HG03060 (cell line): ENCODE data around the gene CDH11.

Experiments used
- ATAC-seq: cut with Tn5 transposase; IDR thresholded peaks from one replicate; pipeline ENCODE4 v1.9.1; 2021; ENCODE audit warnings: low read depth, moderate number of reproducible peaks; ENCODE audit not compliant: unreplicated experiment

CDH11 gene, protein sequence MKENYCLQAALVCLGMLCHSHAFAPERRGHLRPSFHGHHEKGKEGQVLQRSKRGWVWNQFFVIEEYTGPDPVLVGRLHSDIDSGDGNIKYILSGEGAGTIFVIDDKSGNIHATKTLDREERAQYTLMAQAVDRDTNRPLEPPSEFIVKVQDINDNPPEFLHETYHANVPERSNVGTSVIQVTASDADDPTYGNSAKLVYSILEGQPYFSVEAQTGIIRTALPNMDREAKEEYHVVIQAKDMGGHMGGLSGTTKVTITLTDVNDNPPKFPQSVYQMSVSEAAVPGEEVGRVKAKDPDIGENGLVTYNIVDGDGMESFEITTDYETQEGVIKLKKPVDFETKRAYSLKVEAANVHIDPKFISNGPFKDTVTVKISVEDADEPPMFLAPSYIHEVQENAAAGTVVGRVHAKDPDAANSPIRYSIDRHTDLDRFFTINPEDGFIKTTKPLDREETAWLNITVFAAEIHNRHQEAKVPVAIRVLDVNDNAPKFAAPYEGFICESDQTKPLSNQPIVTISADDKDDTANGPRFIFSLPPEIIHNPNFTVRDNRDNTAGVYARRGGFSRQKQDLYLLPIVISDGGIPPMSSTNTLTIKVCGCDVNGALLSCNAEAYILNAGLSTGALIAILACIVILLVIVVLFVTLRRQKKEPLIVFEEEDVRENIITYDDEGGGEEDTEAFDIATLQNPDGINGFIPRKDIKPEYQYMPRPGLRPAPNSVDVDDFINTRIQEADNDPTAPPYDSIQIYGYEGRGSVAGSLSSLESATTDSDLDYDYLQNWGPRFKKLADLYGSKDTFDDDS

DNA sequence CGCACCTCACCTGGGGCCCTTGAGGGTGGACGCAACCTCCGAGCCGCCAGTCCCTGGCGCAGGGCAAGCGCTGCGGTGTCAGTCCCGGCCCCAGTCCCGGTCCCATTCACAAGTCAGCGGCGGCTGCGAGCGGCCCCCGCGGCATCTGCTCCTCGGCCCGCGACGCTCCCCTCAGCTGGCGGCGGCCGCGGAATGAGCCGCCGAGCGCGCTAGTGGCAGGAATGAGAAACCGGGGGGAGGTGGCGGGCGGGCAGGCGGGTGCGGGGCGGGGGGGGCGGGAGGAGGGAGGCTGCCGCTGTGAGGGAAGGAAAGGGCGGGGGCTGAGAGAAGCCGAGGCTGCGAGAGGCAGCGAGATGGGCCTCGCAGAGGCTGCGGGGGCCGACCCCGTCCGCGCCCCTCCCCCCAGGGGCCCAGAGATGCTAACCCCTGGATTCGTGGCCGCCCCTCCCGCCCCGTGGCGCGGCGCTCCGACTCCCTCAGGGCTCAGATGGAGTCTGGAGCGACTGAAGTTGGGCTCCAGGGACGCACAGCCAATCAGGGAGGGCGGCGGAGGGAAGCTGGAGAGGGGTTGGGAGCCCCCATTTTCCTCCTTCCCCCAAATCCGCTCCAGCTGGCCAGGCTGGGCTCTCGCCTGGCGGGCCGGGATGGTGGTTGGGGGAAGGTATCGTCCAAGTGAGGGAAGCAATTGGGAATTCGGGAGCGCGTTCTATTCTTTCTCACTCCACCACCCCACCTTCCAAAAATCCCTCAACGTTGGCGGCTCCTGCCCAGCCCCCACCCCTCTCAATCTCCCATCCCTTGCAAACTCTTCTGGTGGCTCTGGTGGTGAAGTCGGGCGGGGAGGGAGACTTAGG lies at the start of gene CDH11:
Gene CDH11 (minus strand): TSS at position 194 of the 854 bp plus-strand sequence. CDS start 117,194 bp downstream, outside the sequence.
- no peak for ATAC-seq

DNA sequence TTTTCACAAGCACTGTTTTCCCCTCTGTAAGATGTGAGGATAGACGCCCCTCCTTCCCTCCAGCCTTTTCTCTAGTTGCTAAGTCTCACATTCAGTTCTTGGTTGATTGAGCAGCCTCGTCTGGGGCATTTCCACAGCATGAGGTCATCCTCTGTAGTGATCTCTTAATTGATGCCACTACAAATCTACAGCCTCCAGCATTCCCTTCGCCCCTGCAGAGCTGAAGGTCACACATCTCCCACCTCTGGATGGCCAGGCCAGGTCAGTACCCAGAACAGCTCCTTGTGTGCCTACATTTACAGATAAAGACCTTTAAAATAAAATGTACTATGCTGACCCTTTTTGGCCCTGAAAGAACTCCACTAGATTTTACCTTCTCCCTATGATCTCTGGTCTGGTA lies 32.5 kb upstream of the CDH11 start:
- no peak for ATAC-seq

DNA sequence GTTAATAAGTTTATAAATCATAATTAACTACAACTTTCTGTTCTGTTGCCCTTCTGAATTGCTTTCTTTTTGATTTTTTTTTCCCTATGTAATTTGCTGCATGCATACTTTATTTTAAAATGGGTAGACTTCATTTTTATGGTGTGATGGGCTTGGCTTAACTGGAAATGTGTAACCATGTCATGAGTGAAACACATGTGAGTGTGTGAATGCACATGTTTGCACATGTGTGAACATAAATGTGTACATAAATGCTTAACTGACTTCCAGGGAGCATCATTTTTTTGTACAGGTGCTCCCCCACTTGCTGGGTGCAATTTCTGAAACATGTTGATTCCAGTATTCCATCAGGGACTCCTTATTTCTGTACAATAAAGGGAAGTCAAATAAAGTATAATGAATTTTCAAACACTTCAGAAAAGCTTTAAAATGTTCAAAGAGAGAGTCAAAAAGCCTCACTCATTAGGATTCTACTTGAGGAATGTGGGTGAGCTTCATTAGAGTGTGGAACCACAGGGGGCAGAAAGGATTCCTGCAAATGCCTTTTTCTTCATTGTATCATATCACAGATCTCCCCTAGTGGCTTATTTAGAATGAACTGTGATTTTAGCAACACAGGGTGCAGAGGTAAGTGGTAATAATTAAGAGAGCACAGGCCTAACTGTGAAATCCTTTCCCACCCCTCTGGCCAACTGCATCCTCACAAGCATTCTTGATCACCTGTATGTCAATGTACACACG lies 31.7 kb upstream of the CDH11 start:
- ATAC-seq = no peak

DNA sequence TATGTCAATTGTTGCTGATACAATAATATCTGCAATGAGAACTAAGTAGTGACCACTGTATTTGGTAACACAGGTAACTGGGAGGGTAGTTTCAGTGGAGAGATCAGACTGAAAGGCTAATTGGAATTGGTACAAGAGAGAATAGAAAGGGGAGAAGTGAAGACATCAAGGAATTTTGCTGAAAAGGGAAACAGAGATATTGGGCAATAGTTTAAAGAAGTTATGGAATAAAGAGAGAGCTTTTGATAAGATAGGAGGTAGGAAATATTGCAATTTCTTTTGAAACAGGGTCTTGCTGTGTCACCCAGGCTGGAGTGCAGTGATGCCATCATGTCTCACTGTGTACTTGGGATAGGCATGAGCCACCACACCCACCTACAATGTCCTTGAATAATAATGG lies 26.9 kb upstream of the CDH11 start:
- no peak for ATAC-seq

DNA sequence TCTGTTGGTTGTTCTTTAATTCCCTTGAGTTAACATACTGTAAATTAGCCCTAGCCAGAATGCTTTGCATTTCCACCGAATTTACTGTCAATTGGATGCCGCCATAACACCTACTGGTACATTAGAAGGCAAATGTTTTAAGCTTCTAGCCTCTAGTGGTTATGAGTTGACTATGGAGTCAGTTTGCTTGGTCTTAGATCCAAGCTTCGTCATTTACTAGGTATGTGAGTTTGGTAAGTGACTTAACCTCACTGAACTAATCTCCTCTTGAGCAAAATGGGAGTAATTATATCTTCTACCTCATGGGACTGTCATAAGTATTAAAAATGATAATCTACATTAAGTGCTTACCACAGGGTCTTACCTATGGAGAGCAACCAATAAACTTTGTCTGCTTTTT lies 20.4 kb upstream of the CDH11 start:
- ATAC-seq = no peak

DNA sequence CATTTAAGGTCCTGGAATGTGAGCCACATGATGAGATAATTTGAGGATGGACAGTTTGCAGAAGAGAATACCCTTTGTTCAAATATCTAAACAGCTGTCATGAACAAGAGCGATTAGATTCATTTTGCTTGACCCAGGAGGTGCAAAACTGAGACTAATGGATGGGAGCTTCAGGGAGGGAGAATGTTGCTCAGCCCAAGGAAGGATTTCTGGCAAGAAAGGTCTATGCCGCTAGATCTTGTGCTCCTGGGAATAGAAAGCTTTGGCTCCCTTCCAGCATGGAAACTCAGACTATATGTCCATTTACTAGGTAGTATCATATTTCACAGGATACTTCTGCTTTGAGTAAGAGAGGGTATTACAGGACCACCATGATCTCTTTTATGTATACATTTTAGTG lies 14.8 kb upstream of the CDH11 start:
- ATAC-seq = no peak

DNA sequence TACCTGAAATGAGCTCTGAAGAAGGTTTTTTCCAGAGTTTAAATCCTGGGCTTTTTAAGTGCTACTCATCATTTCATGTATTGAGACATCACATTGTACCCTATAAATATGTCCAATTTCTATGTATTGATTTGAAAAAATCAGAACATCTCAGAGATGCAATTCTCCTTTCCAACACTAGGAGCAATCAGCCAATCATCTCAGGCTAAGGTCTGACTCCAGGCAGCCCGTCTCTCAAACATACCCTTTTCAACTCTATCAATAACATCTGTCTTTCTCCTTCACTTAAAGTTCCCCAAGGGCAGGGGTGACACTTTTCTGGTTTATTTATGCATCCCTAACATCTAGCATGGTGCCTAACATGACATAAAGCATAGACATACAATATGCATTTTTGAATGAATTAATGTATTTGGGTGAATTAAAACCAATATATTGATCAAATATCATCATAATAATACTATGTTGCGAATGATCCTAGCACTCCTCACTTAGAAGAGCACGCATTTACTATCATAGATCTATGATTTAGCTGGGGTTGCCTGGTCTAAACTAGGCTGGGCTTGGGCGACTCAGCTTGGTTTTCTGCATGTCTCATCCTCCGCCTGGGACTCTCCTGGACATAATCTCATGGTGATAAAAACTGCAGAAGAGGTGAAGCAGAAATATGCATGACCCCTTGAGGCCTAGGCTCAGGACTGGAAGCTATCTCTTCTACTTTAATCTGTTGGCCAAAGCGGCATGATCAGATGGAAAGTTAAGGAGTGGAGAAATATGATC lies 5.2 kb upstream of the CDH11 start:
- ATAC-seq = no peak

DNA sequence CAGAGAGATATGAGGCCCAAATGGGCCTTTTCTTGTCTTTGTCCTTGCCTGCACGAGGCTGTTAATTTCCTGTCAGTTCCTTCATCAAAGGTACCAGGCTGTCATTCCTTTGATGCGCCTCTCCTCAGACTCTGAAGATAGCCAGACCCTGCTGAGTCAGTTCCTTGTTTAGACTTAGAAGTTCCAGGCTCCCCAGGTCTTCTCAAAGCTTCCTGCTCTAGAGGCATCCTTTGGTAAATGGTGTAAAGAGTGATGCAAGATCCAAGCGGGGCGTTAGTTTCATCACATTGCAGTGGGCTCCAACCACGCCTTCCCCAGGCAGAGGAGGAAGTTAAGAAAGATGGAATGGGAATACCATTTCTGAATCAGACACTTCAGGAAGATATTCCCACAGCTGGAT lies 4.0 kb upstream of the CDH11 start:
- ATAC-seq = no peak

DNA sequence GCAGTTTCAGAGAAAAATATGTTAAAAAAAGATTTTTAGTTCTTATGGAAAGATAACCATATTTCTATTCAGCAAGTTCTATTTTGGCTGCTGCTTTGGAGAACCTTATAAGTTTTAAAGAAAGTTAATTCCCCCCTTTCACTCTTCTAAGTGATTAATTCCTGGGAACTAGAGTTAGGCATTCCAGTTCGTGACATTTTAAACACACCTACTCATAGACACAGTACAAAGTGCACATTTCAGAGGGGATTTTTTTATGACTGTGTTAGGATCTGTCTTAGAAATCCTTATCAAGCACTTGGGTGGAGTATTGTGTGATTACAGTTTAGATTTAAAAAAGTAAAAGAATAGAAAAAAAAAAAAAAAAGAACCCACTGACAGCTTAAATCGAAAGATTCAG lies 3.5 kb upstream of the CDH11 start:
- no peak for ATAC-seq

DNA sequence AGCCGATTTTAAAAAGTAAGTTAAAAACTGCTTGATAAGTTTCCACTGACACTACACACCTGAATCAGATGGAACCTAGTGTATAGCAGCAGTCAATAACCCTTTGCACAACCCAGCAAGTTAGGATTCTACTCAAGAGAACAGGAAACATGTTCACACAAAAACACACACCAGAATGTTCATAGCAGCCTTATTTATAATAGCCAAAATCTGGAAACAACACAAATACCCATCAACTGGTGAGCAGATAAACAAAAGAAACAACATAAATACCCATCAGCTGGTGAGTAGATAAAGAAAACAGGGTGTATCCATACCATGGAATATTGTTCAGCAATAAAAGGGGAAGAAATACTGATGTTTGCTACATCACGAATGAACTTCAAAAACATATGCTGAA lies 2.7 kb upstream of the CDH11 start:
- ATAC-seq = no peak

DNA sequence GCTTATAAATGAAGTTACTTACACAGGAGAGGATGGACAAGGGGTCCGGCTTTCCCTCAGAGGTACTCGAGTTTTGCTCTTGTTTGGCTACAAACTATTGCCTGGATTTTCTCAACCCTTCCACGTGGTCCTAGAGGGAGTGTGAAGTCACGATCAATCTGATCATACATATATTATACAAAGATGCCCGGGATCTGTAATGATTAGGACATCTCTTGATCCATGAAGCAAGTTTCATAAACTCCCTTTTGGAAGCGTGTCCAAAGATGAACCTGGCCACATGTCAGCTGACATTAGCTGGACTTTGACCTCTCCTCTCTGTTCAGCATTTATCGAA lies 2.3 kb upstream of the CDH11 start:
- no peak for ATAC-seq

DNA sequence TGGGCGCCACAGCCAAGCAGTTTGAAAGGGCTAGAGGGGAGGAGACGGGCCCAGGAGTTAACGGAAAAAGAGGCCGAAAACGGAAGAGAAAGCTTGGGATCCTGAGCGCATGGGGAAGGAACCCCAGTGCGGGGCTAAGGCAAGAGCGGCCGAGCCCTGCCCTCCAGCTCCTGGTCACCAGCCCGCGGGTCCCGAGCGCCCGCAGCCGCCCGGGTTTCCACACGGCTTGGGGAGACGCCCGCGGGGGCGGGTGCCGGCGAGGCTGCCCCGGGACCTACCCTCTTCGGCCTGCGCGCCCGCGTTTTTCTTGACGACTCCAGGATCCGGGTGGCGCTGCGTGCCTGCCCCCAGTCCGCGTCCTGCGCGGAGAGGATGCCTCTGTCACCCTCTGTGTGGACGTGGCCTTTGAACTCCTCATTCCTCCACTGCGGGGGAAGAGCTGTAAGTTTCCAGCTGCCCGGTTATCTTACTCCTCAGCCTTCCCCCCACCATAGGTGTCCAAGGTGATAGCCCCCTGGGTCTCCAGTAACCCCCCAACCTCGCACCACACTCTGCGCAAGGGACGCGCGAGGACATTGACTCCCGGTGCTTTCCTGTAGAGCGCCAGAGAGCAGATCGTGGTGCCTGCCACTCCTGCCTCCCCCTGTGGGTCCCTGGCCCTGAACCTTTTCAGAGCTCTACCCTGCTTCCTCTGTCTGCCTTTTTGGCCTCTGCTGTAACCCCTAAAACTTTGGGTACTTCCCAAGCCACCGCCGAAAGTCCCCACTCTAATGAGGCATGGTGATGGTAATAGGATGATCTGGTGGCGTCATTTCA lies 1.7 kb upstream of the CDH11 start:
- no peak for ATAC-seq

DNA sequence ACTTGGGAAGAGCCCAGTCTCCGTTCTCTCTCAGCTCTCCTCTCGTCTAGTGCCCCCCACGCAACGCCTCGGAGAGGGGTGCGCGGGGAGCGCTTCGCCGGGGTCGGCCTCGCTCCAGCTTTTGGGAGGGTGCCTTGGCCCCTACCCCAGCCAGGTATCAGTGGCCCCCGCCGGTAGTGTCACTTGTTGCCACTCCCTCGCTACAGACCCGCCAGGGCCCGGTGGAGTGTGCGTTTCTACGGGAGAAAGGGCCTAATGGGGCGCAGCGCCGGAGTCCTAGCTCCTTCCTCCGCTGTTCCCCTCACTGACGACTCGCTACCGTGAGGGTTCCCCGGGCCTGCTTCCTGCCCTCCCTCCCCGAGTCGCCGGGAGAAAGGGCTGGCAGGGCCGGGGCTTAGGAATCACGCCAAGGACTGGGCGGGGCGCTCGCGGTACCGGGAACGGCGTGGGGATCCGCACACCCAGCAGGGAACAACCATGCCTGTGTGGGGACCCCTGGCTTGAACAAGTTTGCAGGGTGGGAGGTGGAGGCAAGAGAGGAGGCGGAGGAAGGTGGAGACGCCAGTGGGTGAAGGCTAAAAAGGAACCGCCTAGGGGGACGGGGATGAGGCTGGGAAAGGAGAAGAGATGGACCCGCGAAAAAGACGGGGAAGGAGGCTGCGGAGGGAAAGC lies 997 bp upstream of the CDH11 start:
- ATAC-seq = no peak

DNA sequence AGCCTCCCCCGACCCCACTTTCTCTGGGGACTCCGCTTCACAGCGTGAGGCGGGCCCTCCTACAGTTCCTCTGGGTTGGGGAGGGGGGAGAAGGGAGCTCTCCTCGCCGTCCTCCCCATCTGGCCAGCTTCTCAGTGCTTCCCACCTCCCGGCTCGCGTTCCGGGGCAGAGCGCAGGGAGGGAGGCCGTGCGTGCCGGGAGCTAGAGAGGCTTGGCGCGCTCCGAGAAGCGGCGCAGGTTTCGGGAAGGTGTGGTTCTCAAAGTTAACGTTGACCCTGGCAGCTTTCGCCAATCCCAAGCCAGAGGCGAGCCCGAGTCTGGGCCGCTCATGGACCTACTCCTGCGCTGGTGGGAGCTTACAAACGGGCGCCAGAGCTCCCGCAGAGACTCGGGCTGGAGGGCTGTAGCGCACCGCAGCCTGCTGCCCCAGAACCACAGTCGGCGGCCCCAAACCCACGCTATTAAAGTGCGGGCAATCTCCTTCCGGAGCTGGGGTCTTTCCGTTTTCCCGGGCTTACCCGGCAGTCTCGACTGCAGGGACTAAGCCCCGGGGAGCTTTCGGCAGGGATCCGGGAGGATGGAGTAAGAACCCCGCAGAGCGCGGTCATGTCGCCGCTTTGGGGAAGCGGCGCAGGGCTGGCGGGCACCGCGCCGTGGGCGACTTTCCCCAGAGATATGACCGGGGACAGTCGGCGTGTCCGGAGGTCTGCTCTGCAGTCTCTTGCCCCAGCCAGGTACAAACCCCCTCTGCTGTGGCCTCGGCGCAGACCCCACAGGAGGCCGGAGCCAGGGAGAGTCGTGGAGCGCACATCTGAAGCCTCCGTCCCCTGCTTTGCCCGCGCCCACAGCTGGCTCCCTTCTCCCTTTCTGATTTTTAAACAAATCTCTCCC lies 787 bp downstream of the CDH11 start:
- ATAC-seq = no peak

DNA sequence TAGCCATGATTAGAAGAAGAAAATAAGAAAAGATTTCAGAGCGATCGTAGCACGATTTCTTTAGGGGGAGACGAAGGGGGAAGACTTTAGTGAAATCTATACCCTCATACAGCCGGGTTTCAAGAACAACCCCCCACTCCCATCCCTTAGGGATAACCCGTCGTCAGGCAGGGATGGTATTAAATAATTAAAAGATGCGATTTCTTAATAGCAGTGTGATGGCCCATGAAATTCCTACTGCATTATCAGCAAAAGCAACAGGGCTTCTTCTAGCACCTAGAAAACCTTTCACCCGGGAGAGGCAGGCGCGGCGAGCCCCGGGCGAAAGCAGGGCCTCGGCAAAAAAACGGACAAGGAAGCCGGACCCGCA lies 1.4 kb downstream of the CDH11 start:
- ATAC-seq = no peak

DNA sequence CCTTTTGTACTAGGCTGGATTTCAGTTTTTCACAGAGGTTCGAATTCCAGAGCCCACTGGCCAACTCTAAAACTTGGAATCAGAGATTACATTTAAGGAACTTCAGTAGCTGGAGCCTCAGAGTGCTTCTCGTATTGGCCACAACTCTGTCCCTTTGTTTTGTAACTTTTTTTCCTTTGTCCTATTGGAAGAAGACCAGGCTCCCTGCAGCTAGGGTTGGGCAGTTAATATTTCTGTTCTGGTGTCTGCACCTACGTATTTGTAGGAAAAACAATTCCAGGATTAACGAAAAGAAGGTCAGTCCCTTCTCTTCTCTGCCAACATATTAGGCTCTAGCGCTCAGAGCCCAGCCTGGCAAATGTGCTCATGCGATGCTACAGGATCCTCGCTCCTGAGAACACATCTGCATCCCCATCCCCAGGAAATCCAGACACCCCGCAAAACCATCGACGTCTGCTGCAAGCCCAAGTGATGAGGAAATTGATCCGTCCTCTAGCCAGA lies 1.9 kb downstream of the CDH11 start:
- no peak for ATAC-seq

DNA sequence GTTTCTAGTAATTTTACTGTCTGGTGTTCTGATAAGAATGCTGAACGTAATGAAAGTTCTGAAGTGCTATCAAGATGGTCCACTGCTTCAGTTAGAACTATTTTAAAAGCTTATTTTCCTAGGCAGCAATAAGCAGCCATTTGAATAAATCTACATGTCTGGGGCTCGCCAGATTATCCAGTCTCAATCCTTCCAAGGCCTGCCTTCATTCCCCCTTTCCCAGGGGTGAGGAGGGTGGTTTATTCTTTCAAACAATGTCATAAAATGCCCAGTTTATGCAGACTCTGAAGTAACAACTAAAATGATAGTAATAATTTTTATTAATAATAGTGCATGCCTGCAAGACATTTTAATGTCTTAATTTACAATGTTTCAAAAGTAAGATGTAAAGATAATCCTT lies 2.4 kb downstream of the CDH11 start:
- no peak for ATAC-seq
